HUES64 (cell line): ENCODE data around the gene SRD5A3.

Source experiments
- H3K27ac ChIP-seq: 2 replicates; pipeline ENCODE4 v1.7.0; 2013; ENCODE audit warnings: low read depth, low read length, inconsistent platforms
- H3K27me3 ChIP-seq: 2 replicates; pipeline ENCODE4 v1.6.1; 2013; ENCODE audit warnings: mild to moderate bottlenecking, low read length; ENCODE audit not compliant: insufficient read depth
- H3K36me3 ChIP-seq: 2 replicates; pipeline ENCODE4 v1.6.1; 2013; ENCODE audit warnings: mild to moderate bottlenecking, low read length; ENCODE audit not compliant: insufficient read depth
- H3K4me1 ChIP-seq: 2 replicates; pipeline ENCODE4 v1.6.1; 2013; ENCODE audit warnings: mild to moderate bottlenecking, low read length, moderate library complexity; ENCODE audit not compliant: insufficient read depth
- H3K4me3 ChIP-seq: 2 replicates; pipeline ENCODE4 v1.5.1; 2013; ENCODE audit warnings: mild to moderate bottlenecking, low read length, moderate library complexity
- H3K9ac ChIP-seq: 2 replicates; pipeline ENCODE4 v1.6.1; 2013; ENCODE audit warnings: mild to moderate bottlenecking, low read depth, low read length
- H3K9me3 ChIP-seq: 2 replicates; pipeline ENCODE4 v1.6.1; 2013; ENCODE audit warnings: low read depth, low read length; ENCODE audit not compliant: insufficient read depth
- WGBS: fragments of 150-250, 120-280 bp; methylation state at CpG from one replicate; pipeline ENCODE4 v1.1.7; 2013; ENCODE audit warnings: missing lambda C conversion rate; 5-methylcytosine and 5-hydroxymethylcytosine counted together

SRD5A3 gene

GRCh38 chr4:55409468-55410171 lies 63.6 kb downstream of the SRD5A3 start:
- 81% methylated on average over 10 of the region's 10 CpGs for WGBS
- Histone ChIP-seq H3K9me3 (no peaks in the 10 kb centered on the region), H3K9ac (no peak overlapping the region), H3K27ac (0 out of 2 replicates have a peak overlapping the region, but pooled peaks have one; percentile 40), H3K36me3 (peaks cover 84% of the 10 kb centered on the region), H3K4me1 (peaks cover 21% of the 10 kb centered on the region), H3K27me3 (no peaks in the 10 kb centered on the region), H3K4me3 (no peak overlapping the region)

DNA sequence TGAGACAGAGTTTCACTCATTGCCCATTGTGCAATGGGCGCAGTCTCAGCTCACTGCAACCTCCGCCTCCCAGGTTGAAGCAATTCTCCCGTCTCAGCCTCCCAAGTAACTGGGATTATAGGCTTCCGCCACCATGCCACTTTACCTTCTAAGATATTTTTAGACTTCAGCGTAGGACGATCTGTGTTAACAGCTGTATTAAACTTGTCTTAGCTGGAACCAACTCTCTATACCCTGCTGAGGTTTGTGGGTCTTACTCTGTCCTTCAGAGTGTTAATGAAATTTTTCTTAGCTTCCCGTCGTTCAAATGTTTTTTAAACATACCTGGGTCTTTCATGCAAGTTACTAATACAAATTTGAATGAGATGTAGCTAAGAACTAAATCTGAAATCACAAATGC lies 64.4 kb downstream of the SRD5A3 start:
- H3K9ac ChIP-seq, result no peak overlapping the region
- peaks cover 84% of the 10 kb centered on the region for H3K36me3 ChIP-seq
- no peaks in the 10 kb centered on the region for H3K9me3 ChIP-seq
- peaks cover 21% of the 10 kb centered on the region for H3K4me1 ChIP-seq
- WGBS, result 95% methylated on average over 7 of the region's 8 CpGs
- no peak overlapping the region for H3K27ac ChIP-seq
- H3K4me3 ChIP-seq, result no peak overlapping the region
- H3K27me3 ChIP-seq, result no peaks in the 10 kb centered on the region

GRCh38 chr4:55411621-55412020 lies 65.6 kb downstream of the SRD5A3 start:
- Histone ChIP-seq H3K4me3 (no peak overlapping the region), H3K27ac (no peak overlapping the region), H3K27me3 (no peaks in the 10 kb centered on the region), H3K9ac (no peak overlapping the region), H3K36me3 (peaks cover 84% of the 10 kb centered on the region), H3K9me3 (no peaks in the 10 kb centered on the region), H3K4me1 (peaks cover 21% of the 10 kb centered on the region)
- WGBS, result 94% methylated on average over 6 of the region's 6 CpGs

DNA sequence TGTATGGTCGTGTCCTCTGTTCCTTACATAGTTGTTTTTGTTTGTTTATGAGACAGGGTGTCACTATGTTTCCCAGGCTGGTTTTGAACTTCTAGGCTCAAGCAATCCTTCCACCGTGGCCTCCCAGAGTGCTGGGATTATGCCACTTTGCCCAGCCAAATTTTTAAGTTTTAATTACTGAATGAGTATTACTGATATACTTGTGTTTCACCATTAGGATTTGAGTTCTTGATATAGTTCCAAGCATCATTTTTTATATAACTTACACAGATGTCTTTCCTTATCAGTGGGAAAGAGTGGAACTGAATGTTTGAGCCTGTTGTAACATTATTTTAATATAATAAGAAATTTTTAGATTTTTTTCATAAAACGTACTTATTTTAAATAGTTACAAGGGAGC lies 70.1 kb downstream of the SRD5A3 start:
- Histone ChIP-seq H3K27ac (no peak overlapping the region), H3K4me3 (no peak overlapping the region), H3K9me3 (no peaks in the 10 kb centered on the region), H3K4me1 (no peaks in the 10 kb centered on the region), H3K36me3 (peaks cover 96% of the 10 kb centered on the region), H3K9ac (no peak overlapping the region), H3K27me3 (no peaks in the 10 kb centered on the region)
- 100% methylated on average over 3 of the region's 3 CpGs for WGBS
